H9 (cell line): ENCODE results near the gene TNNT1. TPM values are rescaled to one million over a fixed set of nuclear protein-coding genes. Genes with fewer than 3 reads are reported as not detected.

ENCODE experiments used
- DNase-seq: peaks from one replicate; pipeline ENCODE4 v3.0.0-alpha.2; 2017
- H2AFZ ChIP-seq: one replicate; pipeline ENCODE4 v1.6.1; 2013; ENCODE audit warnings: mild to moderate bottlenecking, low read length, control low read depth, moderate library complexity
- H2AK5ac ChIP-seq: 2 replicates; pipeline ENCODE4 v1.6.1; 2013; ENCODE audit warnings: low read length, control low read depth, mixed read lengths; ENCODE audit not compliant: insufficient read length
- H2BK120ac ChIP-seq: one replicate; pipeline ENCODE4 v1.6.1; 2013; ENCODE audit warnings: low read depth, mild to moderate bottlenecking, low read length, control low read depth, inconsistent platforms; ENCODE audit not compliant: poor library complexity, severe bottlenecking
- H2BK12ac ChIP-seq: 2 replicates; pipeline ENCODE4 v1.6.1; 2013; ENCODE audit warnings: low read length, control low read depth, mixed read lengths, low read depth; ENCODE audit not compliant: insufficient read length
- H2BK15ac ChIP-seq: 2 replicates; pipeline ENCODE4 v1.6.1; 2013; ENCODE audit warnings: low read depth, low read length, control low read depth
- H2BK20ac ChIP-seq: one replicate; pipeline ENCODE4 v1.6.1; 2013; ENCODE audit warnings: low read depth, mild to moderate bottlenecking, low read length, control low read depth, inconsistent platforms; ENCODE audit not compliant: poor library complexity, severe bottlenecking
- H2BK5ac ChIP-seq: 2 replicates; pipeline ENCODE4 v1.6.1; 2013; ENCODE audit warnings: low read length, control low read depth, mixed read lengths; ENCODE audit not compliant: insufficient read length
- H3K14ac ChIP-seq: 2 replicates; pipeline ENCODE4 v1.6.1; 2013; ENCODE audit warnings: low read length, control low read depth; ENCODE audit not compliant: insufficient read depth
- H3K18ac ChIP-seq: 2 replicates; pipeline ENCODE4 v1.6.1; 2013; ENCODE audit warnings: low read depth, mild to moderate bottlenecking, mixed read lengths, low read length, control low read depth; ENCODE audit not compliant: insufficient read length
- H3K23ac ChIP-seq: 2 replicates; pipeline ENCODE4 v1.6.1; 2013; ENCODE audit warnings: low read length, control low read depth, mixed read lengths, low read depth; ENCODE audit not compliant: insufficient read length
- H3K23me2 ChIP-seq: 2 replicates; pipeline ENCODE4 v1.6.1; 2013; ENCODE audit warnings: low read depth, mild to moderate bottlenecking, mixed read lengths, low read length, control low read depth; ENCODE audit not compliant: insufficient read length, poor library complexity, severe bottlenecking
- H3K27ac ChIP-seq: 2 replicates; pipeline ENCODE4 v1.5.1; 2013; ENCODE audit warnings: low read length, control low read depth, mixed read lengths, low read depth; ENCODE audit not compliant: insufficient read length
- H3K27me3 ChIP-seq: 2 replicates; pipeline ENCODE4 v1.6.1; 2013; ENCODE audit warnings: low read length, control low read depth, inconsistent platforms; ENCODE audit not compliant: insufficient read depth
- H3K4ac ChIP-seq: 2 replicates; pipeline ENCODE4 v1.6.1; 2013; ENCODE audit warnings: low read depth, mild to moderate bottlenecking, control low read depth, inconsistent platforms, low read length, moderate library complexity
- H3K4me1 ChIP-seq: 2 replicates; pipeline ENCODE4 v1.6.1; 2013; ENCODE audit warnings: low read length, control low read depth, inconsistent platforms; ENCODE audit not compliant: insufficient read depth
- H3K4me2 ChIP-seq: 2 replicates; pipeline ENCODE4 v1.6.1; 2013; ENCODE audit warnings: low read length, control low read depth, mixed read lengths; ENCODE audit not compliant: insufficient read length, insufficient read depth
- H3K56ac ChIP-seq: 2 replicates; pipeline ENCODE4 v1.6.1; 2013; ENCODE audit warnings: low read depth, mild to moderate bottlenecking, mixed read lengths, low read length, control low read depth; ENCODE audit not compliant: insufficient read length
- H3K79me1 ChIP-seq: 2 replicates; pipeline ENCODE4 v1.6.1; 2013; ENCODE audit warnings: low read depth, mild to moderate bottlenecking, moderate library complexity, low read length, control low read depth, inconsistent platforms; ENCODE audit not compliant: insufficient read depth, poor library complexity, severe bottlenecking
- H3K79me2 ChIP-seq: 2 replicates; pipeline ENCODE4 v1.6.1; 2013; ENCODE audit warnings: low read length, control low read depth, inconsistent platforms; ENCODE audit not compliant: insufficient read depth
- H3K9ac ChIP-seq: 2 replicates; pipeline ENCODE4 v1.6.1; 2013; ENCODE audit warnings: low read length, control low read depth, mixed read lengths; ENCODE audit not compliant: insufficient read length; ENCODE audit errors: extremely low read depth
- H3K9me3 ChIP-seq: one replicate; pipeline ENCODE4 v1.6.1; 2013; ENCODE audit warnings: low read depth, low read length, inconsistent platforms; ENCODE audit not compliant: control insufficient read depth
- H3T11ph ChIP-seq: one replicate; pipeline ENCODE4 v1.6.1; 2013; ENCODE audit warnings: mild to moderate bottlenecking, low read length, control low read depth, inconsistent platforms
- H4K20me1 ChIP-seq: one replicate; pipeline ENCODE4 v1.6.1; 2013; ENCODE audit not compliant: control insufficient read depth, insufficient read length, insufficient read depth
- H4K5ac ChIP-seq: 2 replicates; pipeline ENCODE4 v1.6.1; 2013; ENCODE audit warnings: low read depth, mild to moderate bottlenecking, mixed read lengths, low read length, control low read depth; ENCODE audit not compliant: insufficient read length
- H4K8ac ChIP-seq: replicated peaks from 2 replicates; pipeline ENCODE4 v1.6.1; 2013; ENCODE audit warnings: low read length, control low read depth, mixed read lengths, low read depth; ENCODE audit not compliant: insufficient read length
- H4K91ac ChIP-seq: 2 replicates; pipeline ENCODE4 v1.6.1; 2013; ENCODE audit warnings: low read depth, mild to moderate bottlenecking, moderate library complexity, mixed read lengths, low read length, control low read depth; ENCODE audit not compliant: insufficient read length
- H3K27ac Mint-ChIP-seq, 3 experiments: 2 replicates in 2 of 3; 3 replicates in 1 of 3; pipeline ENCODE4 v1.8.0; 2020 to 2021; ENCODE audit warnings: mixed read lengths in 3 of 3, mild to moderate bottlenecking in 1 of 3, moderate library complexity in 1 of 3
- H3K27me3 Mint-ChIP-seq: 2 replicates; pipeline ENCODE4 v1.8.0; 2021; ENCODE audit warnings: low read depth, mild to moderate bottlenecking, moderate library complexity, mixed read lengths
- H3K36me3 Mint-ChIP-seq, 3 experiments: 2 replicates in 2 of 3; 3 replicates in 1 of 3; pipeline ENCODE4 v1.8.0; 2020 to 2021; ENCODE audit warnings: low read depth in 3 of 3, mixed read lengths in 3 of 3; ENCODE audit not compliant: insufficient read depth in 1 of 3
- H3K4me1 Mint-ChIP-seq, 2 experiments: 2 replicates each; pipeline ENCODE4 v1.8.0; 2020; ENCODE audit warnings: mixed read lengths in 2 of 2
- H3K4me3 Mint-ChIP-seq, 2 experiments: 2 replicates in 1 of 2; 3 replicates in 1 of 2; pipeline ENCODE4 v1.8.0; 2020 to 2021; ENCODE audit warnings: mild to moderate bottlenecking in 2 of 2, mixed read lengths in 2 of 2, moderate library complexity in 1 of 2
- H3K9me3 Mint-ChIP-seq, 2 experiments: 2 replicates in 1 of 2; 3 replicates in 1 of 2; pipeline ENCODE4 v1.8.0; 2020; ENCODE audit warnings: mild to moderate bottlenecking in 2 of 2, mixed read lengths in 2 of 2, moderate library complexity in 1 of 2
- WGBS: extraction: QIAGEN DNeasy Blood & Tissue Kit; methylation state at CpG from one replicate; pipeline ENCODE4 v1.1.7; 2013; ENCODE audit warnings: missing lambda C conversion rate, low lambda C conversion rate, mixed read lengths; ENCODE audit not compliant: insufficient read length; ENCODE audit errors: extremely low coverage; 5-methylcytosine and 5-hydroxymethylcytosine counted together
- total RNA-seq: library from RNA; stranded (reverse); gene quantifications from 2 replicates; pipeline ENCODE4 v1.2.1, GENCODE V29; 2021
- TF ChIP-seq, protein P1 (sequence below): fragments of 200-600 bp; sonication (generic); conservative IDR thresholded peaks from 3 replicates; pipeline ENCODE4 v1.8.0; 2021; ENCODE audit warnings: antibody characterized with exemption, mild to moderate bottlenecking

Gene TNNT1
- total RNA-seq, 1 experiment from 2014 or later = 127 TPM

DNA sequence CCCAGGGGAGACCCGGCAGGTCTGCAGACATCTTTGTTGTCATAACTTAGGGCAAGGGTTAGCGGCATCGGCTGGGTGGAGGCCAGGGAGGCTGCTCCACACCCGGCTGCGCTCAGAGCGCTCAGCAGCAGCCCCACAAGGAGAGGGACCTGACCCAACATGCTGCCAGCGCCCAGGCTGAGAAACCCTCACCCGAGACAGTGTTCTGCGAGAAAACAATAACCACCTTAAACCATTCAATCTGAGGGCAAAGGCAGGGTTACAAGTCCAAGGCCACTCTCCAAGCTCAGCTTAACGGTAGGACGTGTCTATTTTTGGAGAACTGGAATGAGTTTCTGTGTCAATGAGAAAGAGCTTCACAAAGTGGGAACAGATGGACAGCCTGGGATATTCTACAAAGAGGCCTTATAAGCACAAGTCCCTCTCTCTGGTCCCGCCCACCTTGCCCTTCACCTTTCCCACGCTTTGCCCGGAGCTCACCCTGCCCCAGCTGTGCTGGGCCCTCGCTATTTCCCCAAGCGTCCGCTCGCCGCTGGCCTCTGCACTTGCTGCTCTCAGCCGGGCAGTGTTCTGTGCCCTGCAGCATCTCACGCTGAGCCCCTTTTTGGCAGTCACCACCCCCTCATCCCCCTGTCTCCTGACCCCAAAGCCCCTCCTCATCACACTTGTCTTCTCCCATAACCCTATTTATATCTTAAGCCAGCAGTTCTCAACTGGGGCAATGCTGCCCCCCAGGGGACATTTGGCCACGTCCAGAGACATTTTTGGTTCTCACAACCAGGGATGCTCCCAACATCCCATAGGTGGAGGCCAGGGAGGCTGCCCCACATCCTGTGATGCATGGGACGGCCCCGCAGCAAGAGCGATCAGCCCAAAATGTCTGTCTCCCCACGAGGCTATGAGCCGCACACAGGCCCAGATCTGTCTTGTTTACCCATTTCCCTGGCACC lies 49.2 kb downstream of the TNNT1 start:
- Histone ChIP-seq H4K5ac (no peak overlapping the region), H3T11ph (no peak overlapping the region), H3K23me2 (no peaks in the 10 kb centered on the region), H2BK20ac (no peak overlapping the region), H4K20me1 (no peaks in the 10 kb centered on the region), H2AK5ac (no peak overlapping the region), H3K9me3 (no peaks in the 10 kb centered on the region), H3K27me3 (no peaks in the 10 kb centered on the region), H3K4me1 (no peaks in the 10 kb centered on the region), H3K14ac (no peak overlapping the region), H3K27ac (no peak overlapping the region), H2BK120ac (no peak overlapping the region), H3K56ac (no peak overlapping the region), H3K23ac (no peak overlapping the region), H3K4me2 (no peak overlapping the region), H3K79me1 (peaks cover 3% of the 10 kb centered on the region), H4K8ac (no peak overlapping the region), H3K79me2 (no peaks in the 10 kb centered on the region), H3K4ac (no peak overlapping the region), H3K9ac (no peak overlapping the region), H2AFZ (no peak overlapping the region), H3K18ac (no peak overlapping the region), H2BK15ac (no peak overlapping the region), H2BK12ac (no peak overlapping the region), H4K91ac (no peak overlapping the region), H2BK5ac (no peak overlapping the region)
- peak; percentile 67 for DNase-seq
- Mint-ChIP-seq H3K27me3 (no peaks in the 10 kb centered on the region; the same call in 1 of the 2 replicates), H3K36me3 (peaks cover 11 to 29% (median 15%) of the 10 kb centered on the region in 3 experiments), H3K4me1 (peaks cover under 1 to 16% of the 10 kb centered on the region in 2 experiments), H3K9me3 (peaks cover 2 to 5% of the 10 kb centered on the region in 2 experiments; a peak in 3 of 5 replicates), H3K4me3 (no peak overlapping the region), H3K27ac (peak overlapping the region; percentile 29 to 79 (median 61); a peak in 3 of 7 replicates)
- TF ChIP-seq, protein P1, sequence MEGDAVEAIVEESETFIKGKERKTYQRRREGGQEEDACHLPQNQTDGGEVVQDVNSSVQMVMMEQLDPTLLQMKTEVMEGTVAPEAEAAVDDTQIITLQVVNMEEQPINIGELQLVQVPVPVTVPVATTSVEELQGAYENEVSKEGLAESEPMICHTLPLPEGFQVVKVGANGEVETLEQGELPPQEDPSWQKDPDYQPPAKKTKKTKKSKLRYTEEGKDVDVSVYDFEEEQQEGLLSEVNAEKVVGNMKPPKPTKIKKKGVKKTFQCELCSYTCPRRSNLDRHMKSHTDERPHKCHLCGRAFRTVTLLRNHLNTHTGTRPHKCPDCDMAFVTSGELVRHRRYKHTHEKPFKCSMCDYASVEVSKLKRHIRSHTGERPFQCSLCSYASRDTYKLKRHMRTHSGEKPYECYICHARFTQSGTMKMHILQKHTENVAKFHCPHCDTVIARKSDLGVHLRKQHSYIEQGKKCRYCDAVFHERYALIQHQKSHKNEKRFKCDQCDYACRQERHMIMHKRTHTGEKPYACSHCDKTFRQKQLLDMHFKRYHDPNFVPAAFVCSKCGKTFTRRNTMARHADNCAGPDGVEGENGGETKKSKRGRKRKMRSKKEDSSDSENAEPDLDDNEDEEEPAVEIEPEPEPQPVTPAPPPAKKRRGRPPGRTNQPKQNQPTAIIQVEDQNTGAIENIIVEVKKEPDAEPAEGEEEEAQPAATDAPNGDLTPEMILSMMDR = peak; percentile 57
- WGBS = no CpG with 5 or more reads among the region's 27 CpGs
